Thymus (tissue), 11 donors: ENCODE results near the gene AGAP3. TPM values are rescaled to one million over a fixed set of nuclear protein-coding genes. Genes with fewer than 3 reads are reported as not detected.

Experiments
- DNase-seq, 9 donors: peaks; one replicate each; pipeline ENCODE4 v3.0.0-alpha.2; 2013; ENCODE audit warnings: low spot score in 9 of 9, low read depth in 6 of 9, missing footprints in 1 of 9
- H3K27ac ChIP-seq, 2 donors: one replicate each; pipeline ENCODE4 v1.5.1; 2013; ENCODE audit warnings: control low read depth in 1 of 2, low read depth in 1 of 2, low read length in 1 of 2, mild to moderate bottlenecking in 1 of 2, moderate library complexity in 1 of 2
- H3K27me3 ChIP-seq, 2 donors: one replicate each; pipeline ENCODE4 v1.5.1; 2013; ENCODE audit warnings: low read length in 1 of 2; ENCODE audit not compliant: control insufficient read depth in 2 of 2, insufficient read depth in 1 of 2
- H3K36me3 ChIP-seq, 2 donors: one replicate each; pipeline ENCODE4 v1.5.1; 2013; ENCODE audit warnings: low read length in 1 of 2, mild to moderate bottlenecking in 1 of 2, moderate library complexity in 1 of 2; ENCODE audit not compliant: control insufficient read depth in 2 of 2, insufficient read depth in 2 of 2
- H3K4me1 ChIP-seq, 2 donors: one replicate each; pipeline ENCODE4 v1.5.1; 2013; ENCODE audit warnings: low read length in 2 of 2; ENCODE audit not compliant: control insufficient read depth in 2 of 2, insufficient read depth in 2 of 2
- H3K4me3 ChIP-seq, 2 donors: one replicate each; pipeline ENCODE4 v1.5.1; 2013; ENCODE audit warnings: low read length in 2 of 2, control low read depth in 1 of 2, mild to moderate bottlenecking in 1 of 2
- H3K9me3 ChIP-seq, 2 donors: one replicate each; pipeline ENCODE4 v1.5.1; 2013; ENCODE audit warnings: low read length in 1 of 2, mild to moderate bottlenecking in 1 of 2; ENCODE audit not compliant: control insufficient read depth in 2 of 2, insufficient read depth in 1 of 2
- WGBS: extraction: QIAGEN DNeasy Blood & Tissue Kit; methylation state at CpG from one replicate; pipeline ENCODE4 v1.1.7; 2013; 5-methylcytosine and 5-hydroxymethylcytosine counted together
- polyA plus RNA-seq: library from polyadenylated mRNA; stranded (reverse); fragments of 200-250 nt; gene quantifications from one replicate; pipeline ENCODE4 v1.2.3, GENCODE V29; 2013
- total RNA-seq: library from RNA; stranded (reverse); fragments of 120-200 nt; gene quantifications from one replicate; pipeline ENCODE4 v1.2.4, GENCODE V29; 2013
- donor health status: healthy.

The AGAP3 gene
- total and polyA plus RNA-seq, 2 donors, result 8.2 to 43.2 TPM

- 96% methylated on average over 16 of the region's 16 CpGs for WGBS
- no peak for DNase-seq
These were observed 47.2 kb downstream of the AGAP3 start for GRCh38 chr7:151133266-151133985.

GRCh38 chr7:151133986-151134742, 47.9 kb downstream of the AGAP3 start:
- DNase-seq, result no peak
- Histone ChIP-seq H3K27ac (no peak overlapping the region), H3K9me3 (no peaks in the 10 kb centered on the region), H3K36me3 (no peaks in the 10 kb centered on the region), H3K4me3 (no peak overlapping the region), H3K27me3 (peaks cover 0 to 2% of the 10 kb centered on the region in 2 donors), H3K4me1 (no peaks in the 10 kb centered on the region)
- WGBS, result 97% methylated on average over 24 of the region's 24 CpGs

More at GRCh38 chr7:151133266-151133985, 47.2 kb downstream of the AGAP3 start:
- Histone ChIP-seq H3K27ac (no peak overlapping the region), H3K9me3 (no peaks in the 10 kb centered on the region), H3K36me3 (no peaks in the 10 kb centered on the region), H3K27me3 (peaks cover 0 to 2% of the 10 kb centered on the region in 2 donors), H3K4me1 (no peaks in the 10 kb centered on the region), H3K4me3 (no peak overlapping the region)

- Histone ChIP-seq H3K4me3 (no peak overlapping the region), H3K4me1 (no peaks in the 10 kb centered on the region), H3K36me3 (no peaks in the 10 kb centered on the region), H3K27ac (no peak overlapping the region), H3K27me3 (peaks cover 0 to 2% of the 10 kb centered on the region in 2 donors), H3K9me3 (no peaks in the 10 kb centered on the region)
- no peak for DNase-seq
- WGBS, result 97% methylated on average over 14 of the region's 14 CpGs
These were observed 48.7 kb downstream of the AGAP3 start for GRCh38 chr7:151134743-151135524.

GRCh38 chr7:151135525-151135845, 49.2 kb downstream of the AGAP3 start:
- Histone ChIP-seq H3K27ac (no peak overlapping the region), H3K36me3 (no peaks in the 10 kb centered on the region), H3K4me1 (no peaks in the 10 kb centered on the region), H3K27me3 (peaks cover 0 to 2% of the 10 kb centered on the region in 2 donors), H3K4me3 (no peak overlapping the region), H3K9me3 (no peaks in the 10 kb centered on the region)
- WGBS, result 98% methylated on average over 5 of the region's 5 CpGs
- no peak for DNase-seq

- Histone ChIP-seq H3K36me3 (no peaks in the 10 kb centered on the region), H3K27ac (no peak overlapping the region), H3K4me1 (no peaks in the 10 kb centered on the region), H3K9me3 (no peaks in the 10 kb centered on the region), H3K27me3 (peaks cover 0 to 2% of the 10 kb centered on the region in 2 donors), H3K4me3 (no peak overlapping the region)
- 97% methylated on average over 33 of the region's 33 CpGs for WGBS
- DNase-seq, result no peak
These were observed 49.9 kb downstream of the AGAP3 start for GRCh38 chr7:151135866-151136843.

GRCh38 chr7:151137076-151137675, 50.9 kb downstream of the AGAP3 start:
- Histone ChIP-seq H3K36me3 (no peaks in the 10 kb centered on the region), H3K4me1 (no peaks in the 10 kb centered on the region), H3K27me3 (peaks cover 0 to 2% of the 10 kb centered on the region in 2 donors), H3K9me3 (no peaks in the 10 kb centered on the region), H3K4me3 (no peak overlapping the region), H3K27ac (no peak overlapping the region)
- WGBS, result 93% methylated on average over 22 of the region's 22 CpGs
- DNase-seq, result no peak

- Histone ChIP-seq H3K27ac (no peak overlapping the region), H3K4me1 (no peaks in the 10 kb centered on the region), H3K9me3 (no peaks in the 10 kb centered on the region), H3K36me3 (no peaks in the 10 kb centered on the region), H3K27me3 (peaks cover 0 to 2% of the 10 kb centered on the region in 2 donors), H3K4me3 (no peak overlapping the region)
- DNase-seq, result no peak
- WGBS, result 95% methylated on average over 11 of the region's 11 CpGs
These were observed 51.5 kb downstream of the AGAP3 start for GRCh38 chr7:151137791-151138152.

- no peak for DNase-seq
- 94% methylated on average over 30 of the region's 30 CpGs for WGBS
These were observed 52.0 kb downstream of the AGAP3 start for GRCh38 chr7:151138153-151138851.

More at GRCh38 chr7:151138153-151138851, 52.0 kb downstream of the AGAP3 start:
- Histone ChIP-seq H3K4me3 (no peak overlapping the region), H3K36me3 (no peaks in the 10 kb centered on the region), H3K4me1 (no peaks in the 10 kb centered on the region), H3K27me3 (peaks cover 0 to 2% of the 10 kb centered on the region in 2 donors), H3K27ac (no peak overlapping the region), H3K9me3 (no peaks in the 10 kb centered on the region)
